HL-60 (cell line): ENCODE data around the gene ACE2.
A peak's percentile ranks its signal among the peaks of the same experiment; 100 is the strongest.

Source experiments
- DNase-seq, 2 experiments: peaks; one replicate each; pipeline ENCODE4 v3.0.0-alpha.2; 2010 to 2020; ENCODE audit warnings: low read depth in 1 of 2, low spot score in 1 of 2
- H3K27ac ChIP-seq: fragments of 250-450 bp; sonication (Bioruptor Pico); replicated peaks from 2 replicates; pipeline ENCODE4 v1.5.1; 2020; ENCODE audit warnings: mild to moderate bottlenecking, moderate library complexity
- H3K27me3 ChIP-seq: fragments of 250-450 bp; sonication (Bioruptor Pico); 2 replicates; pipeline ENCODE4 v1.5.1; 2021; ENCODE audit warnings: mild to moderate bottlenecking, moderate library complexity; ENCODE audit not compliant: insufficient read depth, poor library complexity, severe bottlenecking
- H3K4me3 ChIP-seq: replicated peaks from 2 replicates; pipeline ENCODE4 v1.5.1; 2011; ENCODE audit warnings: mild to moderate bottlenecking, control low read depth, low read length; ENCODE audit not compliant: insufficient read depth
- GABPA ChIP-seq: IDR thresholded peaks from 2 replicates; pipeline ENCODE4 v1.6.1; 2012; ENCODE audit warnings: low read depth
- POLR2AphosphoS5 ChIP-seq: IDR thresholded peaks from 2 replicates; pipeline ENCODE4 v1.6.1; 2012; ENCODE audit warnings: low read depth
- REST ChIP-seq: IDR thresholded peaks from 2 replicates; pipeline ENCODE4 v1.6.1; 2012; ENCODE audit warnings: low read depth; ENCODE audit not compliant: insufficient replicate concordance
- SPI1 ChIP-seq: IDR thresholded peaks from 2 replicates; pipeline ENCODE4 v1.6.1; 2012; ENCODE audit warnings: low read depth, mild to moderate bottlenecking, borderline replicate concordance
- TF ChIP-seq, protein P1 (sequence below): IDR thresholded peaks from one replicate; pipeline ENCODE4 v1.5.1; 2011; ENCODE audit warnings: low read length, control low read depth, inconsistent platforms; ENCODE audit not compliant: insufficient read depth

The ACE2 gene

DNA sequence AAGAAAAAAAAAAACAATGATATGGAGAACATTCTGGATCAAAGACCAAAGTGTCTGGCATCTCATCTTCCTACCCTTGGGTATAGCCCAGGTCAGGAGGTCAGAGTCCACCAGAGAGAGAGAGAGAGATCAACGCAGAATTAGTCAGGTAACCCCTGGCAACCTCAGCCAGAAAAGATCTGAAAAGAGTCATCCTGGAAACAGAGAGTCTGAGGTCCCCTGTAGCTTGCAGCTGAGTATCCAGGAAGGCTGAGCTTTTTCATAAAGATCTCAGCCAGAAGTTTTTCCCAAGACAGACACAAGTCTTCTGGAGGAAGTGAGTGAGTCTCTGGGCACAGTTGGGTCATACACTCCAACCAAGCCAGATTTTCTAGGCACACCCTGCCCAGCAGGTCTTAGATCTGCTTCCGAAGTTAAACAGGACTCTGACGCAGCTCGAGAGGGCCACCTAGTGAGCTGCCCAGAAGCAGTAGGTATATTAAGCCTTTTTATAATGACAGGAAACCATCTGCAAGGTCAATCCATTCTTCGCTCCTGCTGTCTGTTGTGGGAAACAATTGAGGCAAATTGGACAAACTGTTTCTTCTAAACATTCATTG, 35.7 kb downstream of the ACE2 start:
- H3K27me3 ChIP-seq, result peaks cover 8% of the 10 kb centered on the region
- no peak for TF ChIP-seq SPI1
- TF ChIP-seq, protein P1, sequence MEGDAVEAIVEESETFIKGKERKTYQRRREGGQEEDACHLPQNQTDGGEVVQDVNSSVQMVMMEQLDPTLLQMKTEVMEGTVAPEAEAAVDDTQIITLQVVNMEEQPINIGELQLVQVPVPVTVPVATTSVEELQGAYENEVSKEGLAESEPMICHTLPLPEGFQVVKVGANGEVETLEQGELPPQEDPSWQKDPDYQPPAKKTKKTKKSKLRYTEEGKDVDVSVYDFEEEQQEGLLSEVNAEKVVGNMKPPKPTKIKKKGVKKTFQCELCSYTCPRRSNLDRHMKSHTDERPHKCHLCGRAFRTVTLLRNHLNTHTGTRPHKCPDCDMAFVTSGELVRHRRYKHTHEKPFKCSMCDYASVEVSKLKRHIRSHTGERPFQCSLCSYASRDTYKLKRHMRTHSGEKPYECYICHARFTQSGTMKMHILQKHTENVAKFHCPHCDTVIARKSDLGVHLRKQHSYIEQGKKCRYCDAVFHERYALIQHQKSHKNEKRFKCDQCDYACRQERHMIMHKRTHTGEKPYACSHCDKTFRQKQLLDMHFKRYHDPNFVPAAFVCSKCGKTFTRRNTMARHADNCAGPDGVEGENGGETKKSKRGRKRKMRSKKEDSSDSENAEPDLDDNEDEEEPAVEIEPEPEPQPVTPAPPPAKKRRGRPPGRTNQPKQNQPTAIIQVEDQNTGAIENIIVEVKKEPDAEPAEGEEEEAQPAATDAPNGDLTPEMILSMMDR, result peak; percentile 23
- no peak overlapping the region for H3K27ac ChIP-seq
- peak; percentile 6 to 39 for DNase-seq
- H3K4me3 ChIP-seq, result no peak overlapping the region

DNA sequence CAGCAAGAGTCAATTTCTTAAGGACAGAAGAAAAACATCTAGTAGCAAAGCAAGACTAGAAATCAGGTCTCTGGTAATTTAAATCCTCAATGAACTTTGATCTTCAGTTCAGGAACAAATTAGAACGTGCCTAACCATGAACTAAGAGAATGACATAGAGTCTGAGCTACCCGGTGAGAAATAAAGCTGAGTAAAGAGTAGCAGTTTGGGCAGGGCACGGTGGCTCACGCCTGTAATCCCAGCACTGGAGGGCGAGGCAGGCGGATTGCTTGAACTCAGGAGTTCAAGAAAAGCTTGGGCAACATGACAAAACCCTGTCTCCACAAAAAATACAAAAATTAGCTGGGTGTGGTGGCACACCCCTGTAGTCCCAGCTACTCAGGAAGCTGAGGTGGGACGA, 37.7 kb downstream of the ACE2 start:
- H3K27me3 ChIP-seq, result peaks cover 8% of the 10 kb centered on the region
- no peak overlapping the region for H3K27ac ChIP-seq
- no peak overlapping the region for H3K4me3 ChIP-seq
- DNase-seq, result no peak
- TF ChIP-seq, protein P1, result no peak
- TF ChIP-seq SPI1, result no peak
- TF ChIP-seq REST, result no peak
- TF ChIP-seq GABPA, result no peak
- TF ChIP-seq POLR2AphosphoS5, result no peak

GRCh38 chrX:15560924-15561323, 39.8 kb downstream of the ACE2 start:
- Histone ChIP-seq H3K27me3 (peaks cover 7% of the 10 kb centered on the region), H3K4me3 (no peak overlapping the region), H3K27ac (no peak overlapping the region)
- no peak for TF ChIP-seq REST
- TF ChIP-seq SPI1, result no peak
- no peak for TF ChIP-seq GABPA
- TF ChIP-seq POLR2AphosphoS5, result no peak
- TF ChIP-seq, protein P1, result no peak
- no peak for DNase-seq

- no peak overlapping the region for H3K27ac ChIP-seq
- no peak for DNase-seq
- no peak overlapping the region for H3K4me3 ChIP-seq
- TF ChIP-seq REST (no peak), POLR2AphosphoS5 (no peak), SPI1 (no peak)
- TF ChIP-seq, protein P1, result no peak
- H3K27me3 ChIP-seq, result peaks cover 4% of the 10 kb centered on the region
These were observed 41.5 kb downstream of the ACE2 start for GRCh38 chrX:15559227-15559626.
